HG03354 (cell line): Measurements from ENCODE around the gene GLT8D2.
A peak's percentile ranks its signal among the peaks of the same experiment; 100 is the strongest.

Experiments used
- ATAC-seq: cut with Tn5 transposase; IDR thresholded peaks from one replicate; pipeline ENCODE4 v1.9.1; 2021; ENCODE audit warnings: mild to moderate bottlenecking; ENCODE audit not compliant: unreplicated experiment, poor library complexity, severe bottlenecking

Gene GLT8D2

DNA sequence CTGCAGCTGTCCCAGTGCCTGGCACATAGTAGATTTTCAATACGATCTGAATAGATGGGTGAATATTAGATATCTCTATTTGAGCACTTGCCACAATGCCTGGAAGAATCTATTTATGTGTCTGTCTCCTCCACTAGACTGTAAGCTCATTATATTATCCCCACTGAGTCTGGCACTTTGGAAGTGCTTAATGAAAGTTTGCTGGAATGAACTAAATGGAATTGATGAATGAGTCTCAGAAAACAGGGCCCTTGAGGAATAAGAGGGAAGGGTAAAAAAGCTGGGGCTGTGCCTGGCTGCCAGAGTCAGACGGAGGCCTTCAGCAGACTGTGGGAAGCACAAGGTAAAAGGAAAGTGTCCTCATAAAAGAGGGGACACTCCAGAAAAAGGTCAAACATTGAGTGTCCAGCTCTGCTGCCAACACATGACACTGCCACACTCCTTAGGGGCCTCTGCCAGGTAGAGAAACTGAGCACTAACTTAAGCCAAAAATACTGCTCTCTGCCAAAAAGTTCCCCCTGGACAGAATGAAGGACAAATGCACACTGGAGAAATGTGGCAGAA is 39.3 kb downstream of the GLT8D2 start:
- no peak for ATAC-seq

DNA sequence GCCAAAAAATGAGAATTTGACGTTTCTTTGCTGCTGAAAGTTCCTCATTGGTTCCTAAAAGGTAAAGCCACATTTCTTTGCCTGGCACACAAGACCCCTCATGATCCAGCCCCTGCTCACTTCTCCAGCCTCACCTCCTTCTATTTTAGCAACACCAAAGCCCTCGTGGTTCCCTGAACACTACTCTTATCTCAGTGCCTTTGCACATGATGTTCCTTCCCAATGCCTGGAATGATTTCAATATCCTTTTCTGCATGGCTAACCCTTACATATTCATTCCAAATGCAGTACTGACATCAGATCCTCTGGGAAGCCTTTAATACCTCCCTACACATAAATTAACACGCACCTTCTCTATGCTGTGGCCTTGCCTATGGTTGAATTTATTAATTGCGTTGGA is 39.9 kb downstream of the GLT8D2 start:
- ATAC-seq: no peak

DNA sequence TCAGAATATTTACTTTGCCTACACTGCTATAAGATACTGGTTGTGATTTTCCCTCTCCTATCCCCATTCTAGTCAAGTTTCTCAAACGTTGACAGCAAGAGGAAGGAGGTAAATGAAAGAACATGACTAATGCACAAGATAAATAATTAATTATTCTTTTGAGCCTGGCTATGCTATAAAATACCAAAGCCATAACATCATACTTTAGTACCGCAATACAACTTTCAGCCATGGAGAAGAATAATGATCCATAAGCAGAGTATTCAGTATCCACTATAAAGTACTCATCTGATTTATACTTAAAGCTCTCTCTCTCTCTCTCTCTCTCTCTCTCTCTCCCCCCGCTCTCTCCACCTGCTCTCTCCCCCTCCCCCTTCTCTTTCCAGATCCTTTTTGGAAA is 43.1 kb downstream of the GLT8D2 start:
- no peak for ATAC-seq

DNA sequence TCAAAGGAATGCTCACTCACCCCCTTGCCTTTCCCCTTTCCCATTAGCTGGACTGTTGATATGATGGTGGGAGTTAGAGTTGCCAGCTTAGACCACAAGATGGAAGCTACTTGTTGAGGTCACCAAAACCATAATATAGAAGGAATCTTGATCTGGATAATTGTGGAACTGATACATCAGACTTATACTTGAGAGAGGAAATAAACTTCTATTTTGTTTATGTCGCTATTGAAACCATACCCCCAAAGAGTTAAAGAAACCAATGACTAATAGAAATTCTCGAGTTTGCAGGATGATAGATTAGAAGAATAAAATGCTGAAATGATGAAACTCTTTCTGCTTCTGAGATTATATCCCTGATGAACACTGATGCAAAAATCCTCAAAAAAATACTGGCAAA is 46.4 kb downstream of the GLT8D2 start:
- ATAC-seq: no peak

DNA sequence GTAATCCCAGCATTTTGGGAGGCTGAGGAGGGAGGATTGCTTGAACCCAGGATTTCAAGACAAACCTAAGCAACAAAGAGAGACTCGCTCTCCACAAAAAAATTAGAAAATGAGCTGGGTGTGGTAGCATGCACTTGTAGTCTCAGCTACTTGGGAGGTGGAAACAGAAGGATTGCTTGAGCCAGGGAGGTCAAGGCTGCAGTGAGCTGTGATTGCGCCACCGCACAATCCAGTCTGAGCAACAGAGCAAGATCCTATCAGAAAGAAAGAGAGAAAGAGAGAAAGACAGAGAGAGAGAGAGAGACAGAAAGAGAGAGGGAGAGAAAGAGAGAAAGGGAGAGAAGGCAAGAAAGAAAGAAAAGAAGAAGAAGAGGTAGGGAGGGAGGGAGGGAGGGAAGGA is 47.3 kb downstream of the GLT8D2 start:
- ATAC-seq: no peak

DNA sequence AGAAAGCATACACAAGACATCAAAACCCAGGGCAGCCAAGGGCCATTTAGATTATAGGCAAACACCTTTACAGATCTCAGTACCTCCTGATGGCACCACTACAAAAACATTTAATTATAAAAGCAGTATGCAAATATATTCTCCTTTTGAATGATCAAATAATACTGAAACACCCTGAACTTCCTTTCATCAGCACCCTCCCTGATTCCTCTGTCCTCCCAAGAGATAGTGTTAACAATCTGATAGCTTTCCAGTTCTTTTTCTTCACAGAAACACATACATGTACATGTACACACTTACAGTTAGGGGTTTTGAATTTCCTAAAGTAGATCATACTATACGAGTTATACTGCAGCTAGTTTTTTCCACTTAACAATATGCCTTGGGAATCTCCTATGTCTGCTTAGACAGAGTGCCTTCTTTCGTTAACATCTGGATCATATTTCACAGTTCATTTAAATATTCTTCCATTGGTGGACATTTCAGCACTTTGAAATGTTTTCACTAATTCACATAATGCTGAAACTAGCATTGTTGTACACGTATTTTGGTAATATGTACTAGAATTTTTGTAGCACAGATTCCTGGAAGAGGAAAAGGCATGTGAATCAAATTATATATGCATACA is 49.1 kb downstream of the GLT8D2 start:
- ATAC-seq: no peak

DNA sequence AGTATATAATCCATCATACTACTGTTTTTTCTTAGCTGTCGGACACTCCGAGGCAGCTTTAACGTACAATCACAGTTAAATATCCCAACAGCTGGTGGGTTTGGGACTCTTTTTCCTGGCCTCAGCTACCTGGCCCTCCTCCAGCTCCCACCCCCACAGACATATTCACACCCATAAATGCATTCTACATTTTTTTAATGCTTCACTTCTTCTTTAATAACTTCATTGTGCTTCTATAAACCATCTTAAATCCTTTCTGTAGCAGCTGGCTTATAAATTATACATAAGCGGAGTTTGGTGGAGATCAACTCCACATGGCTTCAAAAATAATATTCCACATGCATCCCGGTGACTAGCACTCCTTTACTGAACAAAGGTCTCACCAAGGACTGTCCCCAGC is 51.0 kb downstream of the GLT8D2 start:
- ATAC-seq: no peak

DNA sequence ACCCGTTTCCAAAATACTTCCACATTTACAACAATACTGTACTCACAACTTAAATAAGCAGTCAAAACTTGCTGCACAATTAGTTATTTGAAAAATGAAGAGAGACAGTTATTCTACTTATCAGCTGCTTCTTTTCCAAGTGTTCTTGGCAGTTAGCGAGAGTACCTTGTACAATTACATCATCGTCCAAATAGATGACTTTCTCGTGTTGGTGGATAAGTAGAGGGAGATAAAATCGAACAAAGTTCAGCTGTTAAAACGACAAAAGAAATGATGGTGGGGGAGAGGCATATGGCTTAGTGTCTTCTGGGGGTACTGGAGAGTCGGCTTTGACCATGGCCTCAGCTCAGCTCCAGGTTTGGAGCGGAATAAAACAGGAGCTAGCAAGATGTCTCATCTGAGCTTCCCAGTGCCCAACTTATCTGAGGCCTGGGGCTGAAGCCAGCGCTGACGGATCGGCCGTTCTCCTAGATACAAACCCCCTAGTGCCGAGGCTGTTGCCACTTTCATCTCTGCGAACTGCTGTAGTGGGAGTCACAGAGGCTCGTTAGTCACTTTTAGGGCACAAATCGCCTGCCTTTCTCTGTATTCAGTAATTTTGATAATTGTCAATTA is 52.6 kb downstream of the GLT8D2 start:
- no peak for ATAC-seq

DNA sequence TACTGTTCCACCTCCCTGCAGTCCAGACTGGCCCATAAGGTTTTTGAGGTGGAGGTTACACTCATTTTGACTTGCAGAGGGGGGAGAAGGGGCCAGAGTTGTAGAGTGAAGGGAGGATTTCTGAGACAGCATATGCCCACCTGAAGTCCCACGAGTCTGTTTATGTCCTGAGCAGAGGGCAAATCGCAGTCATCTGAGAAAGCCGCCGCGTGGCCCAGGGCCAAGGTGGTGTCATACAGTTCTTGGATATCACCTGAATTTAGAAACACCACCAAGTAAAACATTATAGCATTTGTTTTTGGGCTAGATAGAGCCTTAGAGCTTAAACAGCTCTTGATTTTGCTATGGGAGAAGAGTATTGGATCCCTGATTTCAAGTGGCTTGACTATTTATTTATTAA is 53.4 kb downstream of the GLT8D2 start:
- no peak for ATAC-seq

DNA sequence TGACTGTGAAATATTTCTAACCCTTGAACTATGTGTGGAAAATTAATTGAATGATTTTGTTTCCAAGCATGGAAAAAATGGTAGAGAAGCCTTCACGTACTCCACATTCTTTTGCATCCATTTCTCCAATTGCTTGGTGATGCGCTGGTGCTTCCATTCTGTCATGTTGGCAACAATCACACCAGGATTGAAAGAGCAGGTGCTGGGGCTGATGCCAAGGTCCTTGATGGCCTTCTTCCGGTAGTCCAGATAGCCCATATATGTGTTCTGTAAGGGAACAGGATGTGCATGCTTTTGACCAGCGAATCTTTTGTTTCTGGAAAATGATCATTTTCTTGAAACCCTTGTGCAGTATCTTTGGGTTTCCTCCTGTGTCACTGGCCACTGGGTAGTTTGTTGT is 55.8 kb downstream of the GLT8D2 start:
- ATAC-seq: no peak

DNA sequence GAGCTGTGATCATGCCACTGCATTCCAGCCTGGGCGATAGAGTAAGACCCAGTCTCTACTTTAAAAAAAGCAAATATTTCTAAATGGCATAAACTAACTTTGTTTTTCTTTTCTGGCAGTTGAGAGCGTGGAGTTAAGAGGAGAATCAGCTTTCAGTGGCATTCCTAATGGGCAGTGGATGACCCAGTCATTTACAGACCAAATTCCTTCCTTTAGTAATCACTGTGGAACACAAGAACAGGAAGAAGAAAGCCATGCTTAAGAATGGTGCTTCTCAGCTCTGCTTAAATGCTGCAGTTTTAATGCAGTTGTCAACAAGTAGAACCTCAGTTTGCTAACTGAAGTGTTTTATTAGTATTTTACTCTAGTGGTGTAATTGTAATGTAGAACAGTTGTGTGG is 63.2 kb downstream of the GLT8D2 start:
- ATAC-seq: no peak

DNA sequence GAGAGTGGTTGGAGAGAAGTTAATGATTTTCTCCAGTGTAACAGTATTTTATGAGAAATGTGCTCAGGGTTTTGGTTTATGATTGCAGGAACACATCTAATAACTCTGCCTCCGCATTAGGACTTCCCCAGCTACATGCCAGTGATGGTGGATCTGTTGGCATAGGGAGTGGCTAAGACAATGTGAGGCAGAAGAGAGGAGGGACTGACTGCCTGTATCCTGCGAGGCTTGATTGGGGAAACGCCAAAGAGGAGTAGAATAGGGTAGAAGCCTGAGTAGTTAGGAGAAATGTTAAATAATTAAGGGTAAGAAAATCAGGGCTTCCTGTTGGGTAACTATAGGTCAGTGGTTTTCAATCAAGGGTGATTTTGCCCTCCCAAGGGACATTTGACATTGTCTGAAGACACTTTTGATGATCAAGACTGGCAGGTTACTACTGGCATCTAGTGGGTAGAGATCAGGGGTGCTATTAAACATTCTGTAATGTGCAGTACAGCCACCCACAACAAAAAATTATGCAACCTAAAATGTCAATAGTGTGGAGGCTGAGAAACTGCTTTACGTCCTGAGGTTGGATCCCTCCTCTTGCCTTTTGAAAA is 71.5 kb downstream of the GLT8D2 start:
- no peak for ATAC-seq

DNA sequence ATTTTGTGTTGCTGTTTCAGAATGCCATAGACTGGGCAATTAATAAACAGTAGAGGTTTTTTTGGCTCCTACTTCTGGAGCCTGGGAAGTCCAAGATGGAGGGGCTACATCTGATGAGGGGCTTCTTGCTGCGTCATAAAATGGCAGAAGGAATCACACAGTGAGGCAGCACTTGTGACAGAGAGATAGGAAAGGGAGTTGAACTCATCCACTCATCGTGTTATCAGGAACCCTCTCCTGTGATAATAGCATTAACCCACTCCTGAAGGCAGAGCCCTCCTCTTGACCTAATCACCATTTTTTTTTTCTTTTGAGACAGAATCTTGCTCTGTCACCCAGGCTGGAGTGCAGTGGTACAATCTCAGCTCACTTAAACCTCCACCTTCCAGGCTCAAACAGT is 74.6 kb downstream of the GLT8D2 start:
- no peak for ATAC-seq

DNA sequence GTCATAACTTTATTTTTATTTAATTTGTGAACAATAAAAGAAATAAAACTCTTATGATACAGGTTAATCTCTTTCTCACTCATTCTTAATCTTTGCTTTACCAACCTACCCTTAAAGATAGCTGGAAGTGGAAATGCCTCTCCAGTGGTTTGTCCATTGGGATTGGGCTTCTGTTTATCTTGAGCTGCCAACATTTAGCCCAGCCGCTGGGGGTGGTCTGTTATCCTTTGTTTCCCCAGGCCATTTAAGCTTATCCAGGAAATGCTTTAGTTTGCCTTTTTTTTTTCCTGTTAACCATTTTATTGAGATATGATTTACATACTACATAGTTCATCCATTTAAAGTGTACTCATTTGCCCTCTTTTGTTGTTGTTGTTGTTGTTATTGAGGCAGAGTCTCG is 76.1 kb downstream of the GLT8D2 start:
- ATAC-seq: no peak

DNA sequence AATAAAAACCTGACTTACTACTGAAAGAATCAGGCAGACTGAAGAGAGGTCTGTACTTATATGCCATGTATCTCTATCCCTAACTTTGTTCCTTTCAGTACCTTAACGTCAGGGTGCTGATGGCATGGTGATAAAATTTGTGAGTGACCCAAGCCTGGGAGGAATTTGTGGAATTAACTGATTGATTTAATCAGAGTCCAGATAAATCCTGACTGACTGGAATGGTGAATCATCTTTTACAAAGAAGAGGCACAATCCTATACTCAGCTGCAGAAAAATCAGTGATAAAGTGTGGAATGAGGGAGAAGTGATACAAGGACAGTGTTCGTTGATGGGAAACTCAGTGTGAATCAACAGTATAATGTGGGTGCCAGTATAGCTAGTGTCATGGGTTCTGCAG is 80.6 kb downstream of the GLT8D2 start:
- no peak for ATAC-seq

DNA sequence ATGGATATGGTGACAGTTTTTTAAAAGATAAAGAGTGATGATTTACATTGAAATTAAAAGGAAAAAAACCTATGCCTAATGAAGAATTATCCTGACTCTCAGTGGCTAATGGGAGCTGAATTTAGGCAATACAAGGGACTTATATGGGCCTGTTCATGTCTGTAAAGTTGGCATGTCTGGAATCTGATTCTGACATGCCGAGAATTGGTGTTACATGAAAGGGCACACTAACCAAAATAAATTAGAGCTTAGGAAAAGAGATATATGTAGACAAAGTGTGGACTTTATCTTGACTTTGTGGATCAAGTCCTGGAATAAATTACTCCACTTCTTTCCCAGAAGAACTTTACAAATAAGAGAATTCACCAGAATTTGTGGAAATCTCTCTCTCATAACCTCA is 83.3 kb downstream of the GLT8D2 start:
- no peak for ATAC-seq

DNA sequence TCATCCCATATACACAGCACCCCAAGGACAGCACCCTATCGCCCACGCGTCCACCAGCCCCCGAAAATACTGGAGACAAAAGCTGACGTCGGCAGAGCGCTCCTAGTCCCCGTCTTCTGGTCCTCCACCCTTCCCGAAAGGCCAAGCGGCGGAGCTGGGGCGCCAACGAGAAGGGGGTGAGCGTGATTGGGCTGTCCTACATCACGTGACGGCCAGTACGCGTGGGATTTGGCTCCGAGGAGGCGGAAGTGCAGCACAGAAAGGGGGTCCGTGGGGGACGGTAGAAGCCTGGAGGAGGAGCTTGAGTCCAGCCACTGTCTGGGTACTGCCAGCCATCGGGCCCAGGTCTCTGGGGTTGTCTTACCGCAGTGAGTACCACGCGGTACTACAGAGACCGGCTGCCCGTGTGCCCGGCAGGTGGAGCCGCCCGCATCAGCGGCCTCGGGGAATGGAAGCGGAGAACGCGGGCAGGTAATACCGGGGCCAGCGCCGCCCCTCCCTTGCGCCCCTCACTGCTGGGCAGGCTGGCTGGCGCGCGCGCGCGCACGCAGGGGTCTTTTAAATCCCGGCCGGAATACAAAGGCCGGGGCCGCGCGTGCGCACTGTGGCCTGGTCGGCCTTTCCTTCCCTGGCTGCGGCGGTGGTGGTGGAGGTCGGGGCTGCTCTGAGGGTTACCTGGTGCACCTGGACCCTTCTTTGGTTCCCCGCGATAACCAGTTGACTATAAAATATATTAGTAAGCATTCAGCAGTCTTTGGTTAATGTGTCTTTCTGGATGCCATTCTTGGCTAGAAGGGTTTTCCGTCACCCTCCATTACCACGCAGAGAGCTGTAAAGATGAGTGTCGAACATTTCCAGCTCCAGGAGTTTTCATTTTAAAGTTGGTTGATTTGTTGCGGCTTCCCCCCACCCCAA is 84.1 kb downstream of the GLT8D2 start, which contains the start of gene TDG:
TDG (plus strand) TSS at position 283 of the 915 bp plus-strand sequence; CDS start at position 449, 166 bp downstream.
- ATAC-seq: peak; percentile 95

DNA sequence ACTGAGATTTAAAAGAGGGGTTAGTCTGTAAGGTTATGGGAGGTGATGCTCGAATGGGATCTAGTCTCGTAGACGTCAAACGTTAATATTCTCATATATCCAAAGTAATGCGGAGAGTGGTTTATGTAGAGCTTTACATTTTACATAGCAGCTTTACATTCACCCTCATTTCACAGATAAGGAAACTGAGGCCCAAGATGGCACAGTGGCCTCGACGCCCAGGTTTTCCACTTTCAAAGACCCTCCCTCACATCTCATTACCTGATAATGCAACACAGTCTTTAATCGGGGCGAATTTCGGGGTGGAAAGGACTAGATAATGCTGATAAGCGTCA is 84.8 kb downstream of the GLT8D2 start:
- no peak for ATAC-seq

DNA sequence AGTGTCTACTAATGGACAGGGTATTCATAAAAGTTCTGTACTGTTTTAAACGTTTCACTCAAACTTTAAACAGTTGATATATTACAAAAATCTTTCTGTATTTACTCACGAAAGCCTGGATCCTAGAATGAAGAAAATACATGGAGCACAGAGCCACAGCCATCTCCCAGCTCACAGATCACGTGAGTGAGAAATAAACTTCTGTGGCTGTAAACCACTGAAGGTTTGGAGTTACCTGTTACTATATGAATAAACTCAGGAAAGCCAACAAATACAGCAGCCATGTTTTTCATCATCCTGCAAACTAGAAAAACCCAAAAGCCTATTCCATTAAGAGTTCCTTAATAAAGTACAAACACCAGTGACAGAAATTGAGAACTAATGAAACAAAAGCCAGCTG is 85.2 kb downstream of the GLT8D2 start:
- ATAC-seq: no peak

DNA sequence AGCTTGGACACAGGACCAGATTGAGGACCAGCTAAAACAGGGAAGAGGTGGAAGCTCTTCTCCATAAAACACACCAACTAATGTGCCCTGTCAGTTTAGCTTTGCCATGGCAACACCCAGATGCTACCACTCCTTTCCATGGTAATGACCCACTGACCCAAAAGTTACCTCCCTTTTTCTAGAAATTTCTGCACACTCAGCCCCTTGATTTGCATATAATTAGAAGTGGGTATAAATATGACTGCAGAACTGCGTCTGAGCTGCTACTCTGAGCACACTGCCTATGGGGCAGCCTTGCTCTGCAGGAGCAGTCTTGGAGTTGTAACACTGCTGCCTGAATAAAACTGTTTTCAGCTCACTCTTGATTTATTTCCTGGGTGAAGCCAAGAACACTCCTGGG is 87.5 kb downstream of the GLT8D2 start:
- no peak for ATAC-seq
